Mesenchymal stem cell (in vitro differentiated cells and primary cell): ENCODE data around the gene VARS2.

ENCODE experiments used
- DNase-seq: peaks from one replicate; pipeline ENCODE4 v3.0.0-alpha.2; 2013
- H2AFZ ChIP-seq: one replicate; pipeline ENCODE4 v1.6.1; 2013; ENCODE audit warnings: low read depth, mild to moderate bottlenecking, control low read depth, inconsistent platforms, low read length, moderate library complexity
- H2AK5ac ChIP-seq: 2 replicates; pipeline ENCODE4 v1.6.1; 2013; ENCODE audit warnings: low read length, moderate library complexity, mild to moderate bottlenecking, inconsistent platforms; ENCODE audit not compliant: severe bottlenecking
- H2BK120ac ChIP-seq: one replicate; pipeline ENCODE4 v1.6.1; 2013; ENCODE audit warnings: low read depth, mild to moderate bottlenecking, inconsistent platforms, low read length, moderate library complexity
- H2BK12ac ChIP-seq, 2 experiments: one replicate each; pipeline ENCODE4 v1.6.1; 2013; ENCODE audit warnings: inconsistent platforms in 2 of 2, low read length in 2 of 2, mild to moderate bottlenecking in 2 of 2, moderate library complexity in 2 of 2, control low read depth in 1 of 2
- H2BK15ac ChIP-seq: one replicate; pipeline ENCODE4 v1.6.1; 2013; ENCODE audit warnings: mild to moderate bottlenecking, low read depth, inconsistent platforms; ENCODE audit not compliant: poor library complexity, severe bottlenecking
- H2BK5ac ChIP-seq: 2 replicates; pipeline ENCODE4 v1.6.1; 2013; ENCODE audit warnings: low read depth, mild to moderate bottlenecking, low read length, control low read depth, inconsistent platforms; ENCODE audit not compliant: poor library complexity, severe bottlenecking
- H3K14ac ChIP-seq, 2 experiments: one replicate each; pipeline ENCODE4 v1.6.1; 2013; ENCODE audit warnings: inconsistent platforms in 2 of 2, low read length in 2 of 2, control low read depth in 1 of 2, mild to moderate bottlenecking in 1 of 2, moderate library complexity in 1 of 2
- H3K18ac ChIP-seq, 2 experiments: one replicate each; pipeline ENCODE4 v1.6.1; 2013; ENCODE audit warnings: inconsistent platforms in 2 of 2, low read length in 2 of 2, control low read depth in 1 of 2, low read depth in 1 of 2, mild to moderate bottlenecking in 1 of 2
- H3K23ac ChIP-seq, 2 experiments: one replicate each; pipeline ENCODE4 v1.6.1; 2013; ENCODE audit warnings: inconsistent platforms in 2 of 2, low read length in 2 of 2, mild to moderate bottlenecking in 2 of 2, moderate library complexity in 2 of 2, control low read depth in 1 of 2
- H3K27ac ChIP-seq: 2 replicates; pipeline ENCODE4 v1.5.1; 2013; ENCODE audit warnings: mild to moderate bottlenecking, moderate library complexity, low read length, control low read depth, inconsistent platforms; ENCODE audit not compliant: poor library complexity, severe bottlenecking
- H3K27me3 ChIP-seq, 2 experiments: 2 replicates each; pipeline versions ENCODE4 v1.6.1 to v1.7.0; 2013; ENCODE audit warnings: low read length in 2 of 2, mild to moderate bottlenecking in 2 of 2, moderate library complexity in 2 of 2, control low read depth in 1 of 2, inconsistent platforms in 1 of 2; ENCODE audit not compliant: control insufficient read depth in 1 of 2, insufficient read depth in 1 of 2
- H3K36me3 ChIP-seq, 2 experiments: 2 replicates each; pipeline versions ENCODE4 v1.6.1 to v1.7.0; 2013; ENCODE audit warnings: low read length in 2 of 2, control low read depth in 1 of 2, inconsistent platforms in 1 of 2, low read depth in 1 of 2, mild to moderate bottlenecking in 1 of 2; ENCODE audit not compliant: insufficient read depth in 2 of 2, control insufficient read depth in 1 of 2
- H3K4ac ChIP-seq, 2 experiments: one replicate each; pipeline ENCODE4 v1.6.1; 2013; ENCODE audit warnings: inconsistent platforms in 2 of 2, low read length in 2 of 2, mild to moderate bottlenecking in 2 of 2, moderate library complexity in 2 of 2, control low read depth in 1 of 2, low read depth in 1 of 2
- H3K4me1 ChIP-seq: 2 replicates; pipeline ENCODE4 v1.6.1; 2013; ENCODE audit warnings: low read depth, low read length, control low read depth; ENCODE audit not compliant: control insufficient read depth, insufficient read depth
- H3K4me2 ChIP-seq: 2 replicates; pipeline ENCODE4 v1.6.1; 2013; ENCODE audit warnings: low read length, mild to moderate bottlenecking, inconsistent platforms; ENCODE audit not compliant: poor library complexity, severe bottlenecking
- H3K4me3 ChIP-seq, 2 experiments: 2 replicates each; pipeline versions ENCODE4 v1.5.1 to v1.7.0; 2013; ENCODE audit warnings: low read length in 2 of 2, mild to moderate bottlenecking in 2 of 2, control low read depth in 1 of 2, low read depth in 1 of 2; ENCODE audit not compliant: insufficient read depth in 1 of 2
- H3K79me1 ChIP-seq: replicated peaks from 2 replicates; pipeline ENCODE4 v1.6.1; 2013; ENCODE audit warnings: mild to moderate bottlenecking, control low read depth, low read length, inconsistent platforms; ENCODE audit not compliant: poor library complexity, severe bottlenecking
- H3K9ac ChIP-seq: 2 replicates; pipeline ENCODE4 v1.7.0; 2013; ENCODE audit warnings: mild to moderate bottlenecking, low read length, moderate library complexity
- H3K9me3 ChIP-seq: 2 replicates; pipeline ENCODE4 v1.7.0; 2013; ENCODE audit warnings: mild to moderate bottlenecking, low read length; ENCODE audit not compliant: control insufficient read depth
- H4K8ac ChIP-seq: one replicate; pipeline ENCODE4 v1.6.1; 2013; ENCODE audit warnings: inconsistent platforms, mild to moderate bottlenecking, low read length, moderate library complexity
- H4K91ac ChIP-seq: one replicate; pipeline ENCODE4 v1.6.1; 2013; ENCODE audit warnings: mild to moderate bottlenecking, low read length, inconsistent platforms
- WGBS: methylation state at CpG from one replicate; pipeline ENCODE4 v1.1.7; 2013; ENCODE audit warnings: mixed read lengths; 5-methylcytosine and 5-hydroxymethylcytosine counted together

Gene VARS2

GRCh38 chr6:30889921-30890645 is 24.0 kb upstream of the VARS2 start:
- Histone ChIP-seq H2BK15ac (no peak overlapping the region), H3K79me1 (peaks cover 48% of the 10 kb centered on the region), H3K27ac (no peak overlapping the region), H3K4me3 (no peak overlapping the region), H2AFZ (no peak overlapping the region), H4K8ac (no peak overlapping the region), H3K23ac (no peak overlapping the region), H2AK5ac (peak overlapping the region; percentile 14), H3K4ac (no peak overlapping the region), H4K91ac (no peak overlapping the region), H2BK120ac (no peak overlapping the region), H2BK12ac (no peak overlapping the region), H3K9ac (no peak overlapping the region), H3K4me2 (no peak overlapping the region), H3K14ac (peak overlapping the region in 1 of 2 experiments; percentile 37), H2BK5ac (no peak overlapping the region), H3K18ac (no peak overlapping the region), H3K4me1 (peaks cover 39% of the 10 kb centered on the region), H3K36me3 (peaks cover 19 to 61% of the 10 kb centered on the region in 2 experiments), H3K27me3 (no peaks in the 10 kb centered on the region), H3K9me3 (no peaks in the 10 kb centered on the region)
- DNase-seq, result no peak
- 93% methylated on average over 14 of the region's 14 CpGs for WGBS

- Histone ChIP-seq H3K27ac (no peak overlapping the region), H3K9ac (no peak overlapping the region), H2AFZ (no peak overlapping the region), H2BK120ac (no peak overlapping the region), H3K79me1 (peaks cover 48% of the 10 kb centered on the region), H3K36me3 (peaks cover 26 to 69% of the 10 kb centered on the region in 2 experiments), H2BK15ac (no peak overlapping the region), H4K8ac (no peak overlapping the region), H2AK5ac (no peak overlapping the region), H2BK12ac (no peak overlapping the region), H3K4me3 (no peak overlapping the region), H3K4me1 (peaks cover 33% of the 10 kb centered on the region), H3K9me3 (no peaks in the 10 kb centered on the region), H3K4me2 (no peak overlapping the region), H2BK5ac (no peak overlapping the region), H4K91ac (no peak overlapping the region), H3K14ac (no peak overlapping the region), H3K27me3 (no peaks in the 10 kb centered on the region), H3K18ac (no peak overlapping the region), H3K23ac (no peak overlapping the region), H3K4ac (no peak overlapping the region)
- no peak for DNase-seq
- whole genome bisulfite sequencing, result 92% methylated on average over 12 of the region's 12 CpGs
Observed at GRCh38 chr6:30890646-30891449, 23.2 kb upstream of the VARS2 start.

GRCh38 chr6:30891450-30891723 is 22.7 kb upstream of the VARS2 start:
- no peak overlapping the region for H3K23ac ChIP-seq
- no peak overlapping the region for H2AFZ ChIP-seq
- WGBS, result over 99% methylated on average over 3 of the region's 4 CpGs
- H3K79me1 ChIP-seq, result peaks cover 51% of the 10 kb centered on the region
- H3K27me3 ChIP-seq, result no peaks in the 10 kb centered on the region
- no peak for DNase-seq
- no peak overlapping the region for H3K4me2 ChIP-seq
- no peak overlapping the region for H3K4me3 ChIP-seq
- H2BK15ac ChIP-seq, result no peak overlapping the region
- H2BK120ac ChIP-seq, result no peak overlapping the region
- H3K27ac ChIP-seq, result no peak overlapping the region
- H3K14ac ChIP-seq, result no peak overlapping the region
- no peak overlapping the region for H3K18ac ChIP-seq
- H2BK12ac ChIP-seq, result no peak overlapping the region
- no peak overlapping the region for H4K91ac ChIP-seq
- no peak overlapping the region for H4K8ac ChIP-seq
- peaks cover 31% of the 10 kb centered on the region for H3K4me1 ChIP-seq
- H2BK5ac ChIP-seq, result no peak overlapping the region
- no peak overlapping the region for H2AK5ac ChIP-seq
- H3K9ac ChIP-seq, result no peak overlapping the region
- H3K4ac ChIP-seq, result no peak overlapping the region
- peaks cover 27 to 74% of the 10 kb centered on the region in 2 experiments for H3K36me3 ChIP-seq
- H3K9me3 ChIP-seq, result no peaks in the 10 kb centered on the region

- H4K91ac ChIP-seq, result no peak overlapping the region
- WGBS, result 93% methylated on average over 19 of the region's 21 CpGs
Observed at GRCh38 chr6:30891816-30892538, 22.1 kb upstream of the VARS2 start.

More at GRCh38 chr6:30891816-30892538, 22.1 kb upstream of the VARS2 start:
- Histone ChIP-seq H3K27me3 (no peaks in the 10 kb centered on the region), H3K27ac (no peak overlapping the region), H2BK5ac (no peak overlapping the region), H4K8ac (no peak overlapping the region), H3K9me3 (no peaks in the 10 kb centered on the region), H3K79me1 (peaks cover 54% of the 10 kb centered on the region), H3K14ac (no peak overlapping the region), H3K4me1 (peaks cover 27% of the 10 kb centered on the region), H2AK5ac (no peak overlapping the region), H3K4ac (no peak overlapping the region), H3K36me3 (peaks cover 30 to 80% of the 10 kb centered on the region in 2 experiments), H3K9ac (no peak overlapping the region), H2BK15ac (no peak overlapping the region), H3K23ac (no peak overlapping the region), H2BK12ac (no peak overlapping the region), H2AFZ (no peak overlapping the region), H3K18ac (no peak overlapping the region), H2BK120ac (no peak overlapping the region), H3K4me2 (no peak overlapping the region), H3K4me3 (peak overlapping the region in 1 of 2 experiments; percentile 3)
- DNase-seq, result no peak
